NCI-H1694 (cell line): ENCODE data around the gene PAN3.
"Not testable (repeated sequence)": the region's sequence is repeated elsewhere in the genome, so short reads cannot be mapped to it uniquely, and the experiment has no call there.

Experiments used
- DNase-seq: peaks from one replicate; lab custom pipeline; 2025; lab: John Stamatoyannopoulos, UW

The PAN3 gene, protein sequence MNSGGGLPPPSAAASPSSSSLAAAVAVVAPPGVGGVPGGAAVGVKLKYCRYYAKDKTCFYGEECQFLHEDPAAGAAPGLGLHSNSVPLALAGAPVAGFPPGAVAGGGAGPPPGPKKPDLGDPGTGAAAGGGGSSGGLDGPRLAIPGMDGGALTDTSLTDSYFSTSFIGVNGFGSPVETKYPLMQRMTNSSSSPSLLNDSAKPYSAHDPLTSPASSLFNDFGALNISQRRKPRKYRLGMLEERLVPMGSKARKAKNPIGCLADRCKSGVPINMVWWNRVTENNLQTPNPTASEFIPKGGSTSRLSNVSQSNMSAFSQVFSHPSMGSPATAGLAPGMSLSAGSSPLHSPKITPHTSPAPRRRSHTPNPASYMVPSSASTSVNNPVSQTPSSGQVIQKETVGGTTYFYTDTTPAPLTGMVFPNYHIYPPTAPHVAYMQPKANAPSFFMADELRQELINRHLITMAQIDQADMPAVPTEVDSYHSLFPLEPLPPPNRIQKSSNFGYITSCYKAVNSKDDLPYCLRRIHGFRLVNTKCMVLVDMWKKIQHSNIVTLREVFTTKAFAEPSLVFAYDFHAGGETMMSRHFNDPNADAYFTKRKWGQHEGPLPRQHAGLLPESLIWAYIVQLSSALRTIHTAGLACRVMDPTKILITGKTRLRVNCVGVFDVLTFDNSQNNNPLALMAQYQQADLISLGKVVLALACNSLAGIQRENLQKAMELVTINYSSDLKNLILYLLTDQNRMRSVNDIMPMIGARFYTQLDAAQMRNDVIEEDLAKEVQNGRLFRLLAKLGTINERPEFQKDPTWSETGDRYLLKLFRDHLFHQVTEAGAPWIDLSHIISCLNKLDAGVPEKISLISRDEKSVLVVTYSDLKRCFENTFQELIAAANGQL

GRCh38 chr13:28138012-28138755 lies at the start of gene PAN3:
Gene PAN3 (plus strand): TSS chr13:28138545. CDS start chr13:28138658, 113 bp downstream.
- DNase-seq: peak; percentile 63

DNA sequence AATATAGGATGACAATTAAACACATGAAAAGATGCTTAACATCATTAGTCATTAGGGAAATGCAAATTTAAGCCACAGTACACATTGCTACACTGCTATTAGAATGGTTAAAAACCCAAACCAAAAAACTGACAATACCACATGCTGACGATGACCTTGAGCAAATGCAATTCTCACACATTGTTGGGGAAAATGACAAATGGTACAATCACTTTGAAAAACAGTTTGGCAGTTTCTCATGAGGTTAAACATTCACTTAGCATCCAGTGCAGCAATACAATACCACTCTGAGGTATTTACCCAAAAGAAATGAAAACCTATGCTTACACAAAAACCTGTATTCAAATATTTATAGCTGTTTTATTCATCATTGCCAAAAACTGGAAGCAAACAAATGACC lies 49.3 kb upstream of the PAN3 start:
- DNase-seq: no peak

- DNase-seq: no peak
Observed at GRCh38 chr13:28092431-28092830, 45.9 kb upstream of the PAN3 start.

- DNase-seq: no peak
Observed at GRCh38 chr13:28093881-28094280, 44.5 kb upstream of the PAN3 start.

GRCh38 chr13:28094306-28094705 lies 44.0 kb upstream of the PAN3 start:
- no peak for DNase-seq

DNA sequence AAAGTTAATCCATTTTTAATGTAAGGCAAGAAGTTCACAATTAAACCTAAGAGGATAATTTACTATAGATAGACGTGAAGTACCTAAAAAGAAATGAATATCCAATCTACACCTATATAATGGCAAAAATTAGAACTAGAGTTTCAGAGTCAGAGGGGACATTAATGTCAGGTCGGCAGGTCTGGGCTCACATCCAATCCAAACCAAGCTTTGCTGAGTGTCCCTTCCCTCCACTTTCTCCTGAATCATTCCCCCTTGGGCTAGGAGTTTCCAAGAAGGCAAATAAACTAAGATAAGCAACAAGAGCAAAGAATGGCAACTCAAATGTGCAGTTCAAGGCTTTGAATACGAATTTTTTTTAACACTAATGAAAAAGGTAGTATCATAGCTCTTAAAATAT lies 40.8 kb upstream of the PAN3 start:
- DNase-seq: no peak

DNA sequence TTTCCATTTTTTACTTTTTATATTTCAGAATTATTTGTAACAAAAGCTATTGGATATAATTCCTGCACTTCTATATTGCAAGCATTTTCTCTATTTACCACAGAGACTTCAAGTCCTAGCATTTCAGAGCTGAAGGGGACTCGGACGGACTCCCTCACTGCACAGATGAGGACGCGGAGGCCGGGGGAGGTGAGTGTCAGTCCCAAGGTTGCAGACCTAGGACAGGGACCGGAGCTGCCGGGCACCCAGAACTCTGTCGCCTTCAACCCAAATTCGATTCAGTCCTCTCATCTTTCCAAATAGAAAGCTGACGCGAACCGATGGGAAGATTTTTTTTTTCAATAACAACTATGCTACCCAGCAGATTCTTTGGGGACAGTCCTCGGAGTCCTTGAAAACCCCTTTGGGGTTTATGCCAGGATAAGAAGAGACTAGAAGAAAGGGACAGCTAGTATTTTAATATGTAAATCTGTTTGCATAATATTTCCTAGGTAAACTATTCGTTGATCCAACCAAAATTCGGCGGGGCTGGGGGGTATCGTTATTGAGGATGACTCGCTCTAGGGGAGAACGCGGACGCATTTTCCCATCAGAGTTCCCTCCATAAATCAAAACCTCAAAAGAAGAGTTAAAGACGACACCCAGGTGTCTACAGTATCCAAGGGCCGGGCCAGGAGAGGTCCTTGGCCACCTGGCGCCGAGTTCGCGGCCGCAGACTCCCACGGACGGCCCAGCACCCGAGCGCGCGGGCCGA lies 38.8 kb upstream of the PAN3 start:
- DNase-seq: no peak

DNA sequence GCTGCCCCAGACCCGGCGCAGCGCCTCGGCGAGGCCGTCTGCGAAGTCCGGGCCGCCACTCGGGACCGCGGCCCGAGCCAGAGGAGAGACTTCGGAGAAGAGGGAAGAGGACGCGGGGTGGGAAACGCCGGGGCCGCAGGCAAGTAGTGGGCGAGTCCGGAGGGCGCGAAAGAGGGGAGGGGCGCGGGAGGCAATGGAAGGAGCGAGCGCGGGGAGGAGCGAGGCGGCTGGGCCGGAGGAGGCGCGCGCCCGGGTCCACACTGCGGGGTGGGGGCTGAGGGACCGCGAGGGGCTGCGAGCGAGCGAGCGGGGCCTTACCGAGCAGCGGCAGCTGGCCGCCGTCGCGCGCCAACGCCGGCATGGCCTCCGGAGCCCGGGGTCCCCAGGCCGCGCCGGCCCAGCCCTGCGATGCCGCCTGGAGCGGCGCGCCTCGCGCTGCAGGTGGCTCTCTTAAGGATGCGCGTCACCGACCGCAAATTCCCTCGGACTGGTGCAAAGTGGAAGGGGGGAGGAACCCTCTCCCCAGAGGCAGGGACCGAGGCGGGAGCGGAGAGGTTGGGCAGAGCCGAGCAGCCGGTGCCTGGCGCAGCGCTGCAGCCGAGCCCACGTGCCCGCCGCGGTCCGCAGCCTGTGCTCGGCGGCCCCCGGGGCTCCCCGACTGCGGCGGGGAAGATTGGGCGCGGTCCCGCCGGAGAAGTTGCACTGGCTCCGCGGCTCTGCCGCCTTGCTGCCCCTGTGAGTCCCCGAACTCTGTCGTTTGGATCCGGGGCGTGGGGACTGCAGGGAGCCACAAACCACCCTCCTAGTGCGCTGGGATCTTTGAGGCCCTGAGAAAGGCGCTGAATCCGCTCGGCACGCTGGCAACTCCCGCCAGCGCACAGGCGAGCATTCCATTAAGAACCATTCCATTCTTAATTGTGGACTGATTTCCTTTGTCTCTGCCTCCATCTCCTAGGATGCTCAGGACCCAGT lies 37.9 kb upstream of the PAN3 start, which contains the start of gene FLT3:
TSS of gene FLT3 (minus strand) at position 427 of the 972 bp plus-strand sequence. CDS start at position 361, 66 bp downstream.
- no peak for DNase-seq

GRCh38 chr13:28101886-28102285 lies 36.5 kb upstream of the PAN3 start:
- DNase-seq: not testable (repeated sequence)

DNA sequence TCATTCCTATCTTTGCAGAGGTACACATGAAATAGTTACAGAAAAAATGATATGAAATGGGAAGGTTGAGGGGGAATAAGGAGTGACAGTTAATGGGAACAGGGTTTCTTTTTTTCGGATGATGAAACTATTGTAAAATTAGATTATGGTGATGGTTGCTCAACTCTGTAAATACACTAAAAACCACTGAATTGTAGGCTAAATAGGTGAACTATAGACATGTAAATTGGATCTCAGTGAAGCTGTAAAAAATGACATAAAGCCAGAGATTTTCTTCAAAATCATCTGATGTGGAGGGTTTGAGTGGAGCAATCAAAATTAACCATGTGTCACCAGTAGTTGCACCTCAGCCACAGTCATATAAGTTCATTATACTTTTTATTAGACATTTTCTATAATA lies 31.4 kb upstream of the PAN3 start:
- DNase-seq: no peak

DNA sequence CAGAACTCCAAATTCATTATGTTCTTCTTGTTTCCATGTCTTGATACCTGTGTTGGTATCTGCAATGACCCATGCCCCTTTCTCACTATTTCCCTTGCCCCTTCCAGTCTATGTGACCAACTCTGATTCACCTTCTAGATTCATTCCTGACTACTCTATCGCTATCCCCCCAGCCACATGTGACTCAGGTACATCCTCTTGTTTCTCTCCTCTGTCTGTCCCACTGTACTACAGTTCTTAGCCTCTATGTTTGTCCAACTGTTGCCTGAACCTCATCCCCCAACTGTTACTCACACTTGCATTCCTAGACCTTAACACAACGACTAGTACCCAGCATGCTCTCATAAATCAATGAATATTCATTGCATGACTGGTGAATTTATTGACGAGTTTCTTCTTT lies 27.9 kb upstream of the PAN3 start:
- no peak for DNase-seq

- DNase-seq: no peak
Observed at GRCh38 chr13:28116736-28117135, 21.6 kb upstream of the PAN3 start.

GRCh38 chr13:28117689-28118377 lies 20.5 kb upstream of the PAN3 start:
- no peak for DNase-seq

DNA sequence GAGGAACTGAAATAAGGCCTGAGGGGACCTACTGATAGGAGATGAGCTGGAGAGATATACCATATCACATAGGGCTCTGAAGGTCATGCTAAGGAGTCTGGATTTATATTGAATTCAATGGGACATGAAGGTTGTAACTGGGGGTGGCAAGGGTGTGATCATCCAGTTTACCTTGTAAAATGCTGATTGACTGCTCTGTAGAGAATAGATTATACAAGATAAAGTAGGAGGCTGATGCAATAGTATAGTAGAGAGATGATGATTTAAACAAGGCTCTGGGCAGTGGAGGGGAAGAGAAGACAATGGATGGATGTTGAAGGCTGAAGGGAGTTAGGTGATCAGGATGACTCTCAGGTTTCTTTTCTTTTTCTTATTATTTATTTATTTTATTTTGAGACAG lies 18.0 kb upstream of the PAN3 start:
- DNase-seq: no peak

DNA sequence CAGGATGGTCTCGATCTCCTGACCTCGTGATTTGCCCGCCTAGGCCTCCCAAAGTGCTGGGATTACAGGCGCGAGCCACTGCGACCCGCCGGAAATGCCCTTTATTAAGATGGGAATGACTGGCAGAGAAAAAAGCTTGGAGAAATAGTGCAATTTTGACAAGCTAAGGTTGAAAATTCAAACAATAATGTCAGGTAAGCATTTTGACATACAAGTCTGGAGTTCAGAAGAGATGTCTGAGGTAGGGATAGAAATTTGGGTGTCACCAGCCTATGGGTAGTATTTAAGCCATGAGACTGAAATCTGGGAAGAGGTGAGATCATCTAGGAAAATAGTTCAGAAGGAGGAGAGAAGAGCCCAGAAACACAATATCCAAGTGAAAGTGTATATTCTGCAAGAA lies 17.1 kb upstream of the PAN3 start:
- no peak for DNase-seq

- DNase-seq: peak; percentile 65
Observed at GRCh38 chr13:28128030-28128429, 10.3 kb upstream of the PAN3 start.

DNA sequence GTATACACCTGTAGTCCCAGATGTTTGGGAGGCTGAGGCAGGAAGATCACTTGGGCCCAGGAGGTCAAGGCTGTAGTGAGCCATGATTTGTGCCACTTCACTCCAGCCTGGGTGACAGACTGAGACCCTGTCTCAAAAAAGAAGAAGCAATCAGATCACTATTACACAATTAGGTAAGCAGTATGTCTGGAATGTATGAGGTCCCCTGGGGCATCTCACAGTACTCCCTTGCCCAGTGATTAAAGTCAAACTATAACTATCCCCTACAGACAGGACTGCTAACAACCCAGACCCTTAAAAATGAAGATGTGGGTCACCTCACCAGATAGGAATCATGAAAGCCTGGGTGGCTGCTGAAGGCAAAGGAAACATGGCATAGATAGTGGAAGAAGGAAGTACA lies 9.4 kb upstream of the PAN3 start:
- no peak for DNase-seq

DNA sequence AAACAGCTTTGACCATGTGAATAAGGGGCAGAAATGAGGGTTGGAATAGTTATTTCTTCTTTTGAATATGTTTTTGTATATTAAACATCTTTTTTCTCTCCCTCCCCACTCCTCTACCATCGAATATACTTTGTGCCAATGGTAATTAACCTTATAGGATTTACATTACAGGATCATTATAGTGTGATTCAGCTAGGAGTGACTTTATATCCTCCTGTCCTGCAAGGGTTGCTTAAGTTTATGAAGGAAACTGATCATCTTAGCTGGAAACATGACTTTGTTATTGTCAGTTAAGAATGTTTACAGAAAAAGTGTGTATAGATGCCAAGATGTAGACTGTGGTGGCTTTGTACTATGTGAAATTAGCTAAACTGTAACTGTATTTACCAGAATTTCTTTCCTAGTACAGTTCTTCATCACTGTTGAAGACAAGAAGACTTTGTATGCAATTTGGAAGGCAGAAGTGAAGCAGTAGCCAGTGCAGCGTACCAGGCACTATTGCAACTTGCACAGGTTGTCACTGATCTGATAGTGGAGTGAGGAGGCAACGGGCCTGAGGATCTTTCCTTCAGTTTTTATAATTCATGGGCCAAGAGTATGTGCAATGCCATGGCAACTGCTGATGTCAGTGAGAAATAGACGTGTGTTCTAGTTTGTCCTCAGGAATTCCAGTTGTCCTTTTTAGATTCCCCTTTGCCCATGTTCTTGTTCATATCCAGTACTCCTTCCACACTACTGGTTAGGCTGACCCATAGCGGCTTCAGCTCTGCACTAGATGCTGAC lies 8.2 kb upstream of the PAN3 start:
- no peak for DNase-seq

DNA sequence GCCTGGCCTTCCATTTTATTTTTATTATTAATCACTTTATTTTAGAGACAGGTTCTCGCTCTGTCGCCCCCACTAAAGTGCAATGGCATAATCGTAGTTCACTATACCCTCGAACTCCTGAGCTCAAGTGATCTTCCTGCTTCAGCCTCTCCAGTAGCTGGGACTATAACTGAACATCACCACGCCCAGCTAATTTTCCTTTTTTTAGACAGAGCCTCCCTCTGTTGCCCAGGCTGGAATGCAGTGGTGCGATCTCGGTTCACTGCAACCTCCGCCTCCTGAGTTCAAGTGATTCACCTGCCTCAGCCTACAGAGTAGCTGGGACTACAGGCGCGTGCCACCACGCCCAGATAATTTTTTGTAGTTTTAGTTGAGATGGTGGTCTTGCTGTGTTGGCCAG lies 6.7 kb upstream of the PAN3 start:
- DNase-seq: no peak
